GM21737 (cell line): ENCODE measurements around the gene CSNK1G1.

Source experiments
- ATAC-seq: cut with Tn5 transposase; IDR thresholded peaks from one replicate; pipeline ENCODE4 v1.9.1; 2021; ENCODE audit warnings: mild to moderate bottlenecking, moderate library complexity; ENCODE audit not compliant: unreplicated experiment

The CSNK1G1 gene

DNA sequence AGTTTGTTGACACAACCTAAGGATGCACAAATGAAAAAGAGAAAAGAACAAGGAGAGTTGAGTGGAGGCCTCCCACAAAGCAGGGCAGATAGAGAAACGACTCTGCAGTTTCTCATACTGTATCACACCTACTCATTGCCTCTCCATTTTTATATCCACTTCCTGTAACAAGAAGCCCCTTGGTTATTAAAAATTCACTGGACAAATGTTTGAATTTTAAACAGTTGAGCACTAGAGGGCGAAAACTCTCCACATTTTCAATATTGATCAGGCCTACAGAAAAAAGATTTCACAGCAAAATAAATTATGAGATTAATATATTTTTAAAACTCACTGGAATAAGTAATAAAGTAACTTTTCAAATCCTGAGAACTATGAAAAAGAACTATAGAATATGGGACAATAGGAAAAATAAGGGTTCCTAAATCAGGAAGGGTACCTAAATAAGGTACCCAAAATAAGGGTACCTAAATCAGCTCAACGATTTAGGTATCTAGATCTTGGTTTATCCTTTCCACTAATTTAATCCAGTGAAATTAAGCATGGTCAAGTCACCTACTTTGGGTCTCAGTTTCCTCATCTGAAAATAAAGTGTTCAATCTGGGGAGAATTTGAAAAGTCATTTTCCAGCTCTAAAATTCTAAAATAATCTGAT, 146.2 kb downstream of the CSNK1G1 start:
- ATAC-seq: no peak

DNA sequence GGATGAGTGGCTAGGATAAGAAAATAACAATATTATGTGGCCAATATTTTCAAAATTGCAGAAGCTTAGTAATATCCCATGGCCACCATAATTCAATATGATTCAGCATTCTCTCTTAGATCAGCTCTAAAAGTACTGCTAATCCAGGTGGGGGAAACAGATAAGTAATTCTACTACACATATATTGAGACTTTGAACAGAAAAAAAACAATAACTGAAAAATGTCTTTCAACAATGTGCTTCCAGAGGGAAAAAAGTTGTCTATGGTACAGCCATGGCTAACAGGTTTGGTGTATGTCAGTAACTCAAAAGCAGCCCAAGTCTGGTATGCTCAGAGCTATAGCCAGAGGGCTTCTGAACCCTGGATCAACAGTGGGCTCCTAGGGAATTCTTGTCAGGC, 150.8 kb downstream of the CSNK1G1 start:
- ATAC-seq: no peak

GRCh38 chr15:64197425-64197824, 158.5 kb downstream of the CSNK1G1 start:
- no peak for ATAC-seq

DNA sequence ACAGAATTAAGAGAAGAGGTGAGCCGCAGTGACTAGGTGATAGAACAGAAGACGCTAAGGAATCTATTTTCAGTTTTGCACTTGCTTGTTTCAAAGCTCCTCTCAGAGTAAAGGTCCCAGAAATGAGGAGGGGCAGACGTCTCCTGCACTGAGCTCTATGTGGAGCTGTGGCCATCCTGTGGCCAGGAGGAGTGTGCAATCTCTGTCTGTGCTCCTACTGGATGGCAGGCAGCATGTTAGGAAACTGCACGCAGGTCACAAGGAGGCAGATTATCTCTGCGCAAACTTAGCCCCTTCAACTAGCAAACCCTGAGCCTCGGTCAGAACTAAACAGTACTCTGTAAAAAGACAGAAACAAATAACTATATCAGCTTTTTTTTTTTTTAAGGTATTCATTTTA, 162.0 kb downstream of the CSNK1G1 start:
- no peak for ATAC-seq

DNA sequence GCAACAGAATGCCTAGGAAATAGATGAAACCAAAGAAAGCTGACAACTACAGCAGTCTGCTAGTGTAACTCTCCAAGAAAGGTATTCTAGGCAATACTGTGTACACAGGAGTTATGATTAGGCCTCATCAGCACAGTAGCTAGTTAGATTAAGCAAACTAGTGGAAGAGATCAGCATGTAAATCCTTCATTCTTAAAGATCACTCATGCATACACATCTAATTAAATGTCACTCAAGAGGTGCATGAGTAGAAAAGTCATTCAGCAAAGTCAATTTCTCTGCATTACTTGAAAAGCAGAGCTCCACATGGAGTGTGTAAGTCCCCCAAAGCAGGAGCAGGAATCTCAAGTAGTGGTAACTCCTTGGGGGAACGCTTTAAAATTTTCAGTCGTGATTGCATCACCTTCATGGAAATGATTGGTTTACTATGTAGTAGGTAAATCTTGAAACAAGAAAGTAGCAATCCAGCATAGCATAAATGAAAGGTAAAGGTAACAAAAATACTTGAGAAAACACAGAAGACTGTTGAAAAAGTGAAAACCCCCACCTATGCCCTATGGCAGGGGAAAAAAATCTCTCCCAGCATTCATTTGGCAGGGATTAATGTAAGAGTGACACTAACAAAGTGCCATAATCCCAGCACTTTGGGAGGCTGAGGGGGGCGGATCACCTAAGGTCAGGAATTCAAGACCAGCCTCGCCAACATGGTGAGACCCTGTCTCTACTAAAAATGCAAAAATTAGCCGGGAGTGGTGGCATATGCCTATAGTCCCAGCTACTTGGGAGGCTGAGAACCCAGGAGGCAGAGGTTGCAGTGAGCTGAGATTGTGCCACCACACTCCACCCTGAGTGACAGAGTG, 163.8 kb downstream of the CSNK1G1 start:
- ATAC-seq: no peak

DNA sequence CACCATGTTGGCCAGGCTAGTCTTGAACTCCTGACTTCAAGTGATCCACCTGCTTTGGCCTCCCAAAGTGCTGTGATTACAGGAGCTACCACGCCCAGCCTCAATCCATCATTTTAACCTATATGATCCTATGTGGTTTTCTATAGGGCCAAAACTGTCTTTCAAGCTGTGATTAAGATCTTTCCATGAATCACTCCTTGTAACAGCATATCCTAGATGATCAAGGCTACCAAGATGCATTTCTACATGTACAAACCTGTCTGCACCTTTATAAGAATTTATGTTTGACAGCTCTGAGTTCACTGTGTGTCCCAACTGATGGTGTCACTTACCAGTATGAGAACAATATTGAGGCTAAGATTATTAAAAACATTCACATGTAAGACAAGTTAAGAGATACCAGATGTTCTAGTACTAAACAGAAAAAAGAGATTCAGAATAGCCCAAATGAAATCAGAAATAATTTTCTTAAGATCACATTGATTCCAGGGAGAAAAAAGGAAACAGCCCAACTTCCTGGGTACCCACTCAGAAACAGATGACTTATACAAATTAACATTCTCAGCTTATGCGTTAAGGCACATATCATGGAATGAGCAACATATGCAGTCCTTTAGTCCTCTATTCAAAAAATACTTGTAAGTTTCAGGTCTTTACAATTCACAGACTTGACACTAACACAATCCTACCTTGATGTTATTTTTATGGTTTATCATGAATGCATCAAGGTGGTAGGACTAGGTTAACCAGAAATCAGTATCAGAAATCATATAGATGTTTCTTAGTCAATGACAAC, 168.4 kb downstream of the CSNK1G1 start:
- no peak for ATAC-seq

DNA sequence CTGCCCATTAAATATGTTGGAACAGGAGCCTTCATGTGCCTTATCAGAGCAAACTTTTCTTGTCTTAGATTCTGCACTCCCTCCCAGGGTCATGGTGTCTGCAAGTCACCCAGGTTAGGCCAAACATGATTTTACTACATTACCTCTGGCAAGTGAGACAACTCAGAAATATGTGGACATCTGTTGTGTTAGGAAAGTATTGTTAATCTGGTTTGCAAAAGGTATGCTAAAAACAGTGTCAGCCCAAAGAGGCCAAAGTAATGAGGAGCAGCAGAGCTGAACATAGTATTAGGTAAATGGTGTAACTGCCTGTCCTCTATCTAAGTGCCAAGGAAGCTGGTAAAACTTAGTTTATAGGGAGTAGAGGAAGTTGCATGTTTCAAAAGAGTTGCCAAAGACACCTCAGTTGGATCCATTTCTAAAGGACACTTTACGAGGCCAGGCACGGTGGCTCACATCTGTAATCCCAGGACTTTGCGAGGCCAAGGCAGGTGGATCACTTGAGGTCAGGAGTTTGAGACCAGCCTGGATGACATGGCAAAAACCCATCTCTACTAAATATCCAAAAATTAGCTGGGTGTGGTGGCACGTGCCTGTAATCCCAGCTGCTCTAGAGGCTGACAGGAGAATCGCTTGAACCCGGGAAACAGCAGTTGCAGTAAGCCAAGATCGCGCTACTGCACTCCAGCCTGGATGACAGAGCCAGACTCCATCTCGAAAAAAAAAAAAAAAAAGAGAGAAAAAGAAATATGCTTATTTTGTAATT, 170.6 kb downstream of the CSNK1G1 start:
- no peak for ATAC-seq

GRCh38 chr15:64182859-64183370, 173.1 kb downstream of the CSNK1G1 start:
- ATAC-seq: no peak

DNA sequence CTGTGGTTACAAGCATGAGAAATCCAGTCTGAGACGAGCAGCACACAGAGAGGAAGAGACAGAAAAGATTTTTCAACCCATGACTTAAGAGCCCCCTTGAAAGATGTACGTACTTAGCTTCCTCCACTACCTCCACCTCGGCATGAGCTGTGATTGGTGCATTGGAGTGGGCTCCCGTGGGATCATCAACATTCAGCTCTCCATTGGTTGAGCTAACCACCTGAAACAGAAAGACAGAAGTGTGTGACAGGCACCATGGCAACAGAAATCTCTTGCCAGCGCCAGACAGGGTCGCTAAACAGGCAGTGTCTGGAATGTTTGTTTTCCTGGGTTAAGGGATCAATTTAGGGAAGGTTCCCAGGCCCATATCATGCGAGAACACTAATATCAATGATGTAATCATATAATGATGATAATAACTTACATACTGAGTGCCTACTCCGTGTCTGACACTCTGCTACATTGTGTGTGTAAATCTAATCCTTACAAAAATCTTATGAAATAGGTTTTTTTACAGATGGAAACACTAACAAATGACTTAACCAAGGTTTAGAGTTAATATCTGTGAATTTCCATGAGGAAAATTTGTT, 175.6 kb downstream of the CSNK1G1 start:
- ATAC-seq: no peak

DNA sequence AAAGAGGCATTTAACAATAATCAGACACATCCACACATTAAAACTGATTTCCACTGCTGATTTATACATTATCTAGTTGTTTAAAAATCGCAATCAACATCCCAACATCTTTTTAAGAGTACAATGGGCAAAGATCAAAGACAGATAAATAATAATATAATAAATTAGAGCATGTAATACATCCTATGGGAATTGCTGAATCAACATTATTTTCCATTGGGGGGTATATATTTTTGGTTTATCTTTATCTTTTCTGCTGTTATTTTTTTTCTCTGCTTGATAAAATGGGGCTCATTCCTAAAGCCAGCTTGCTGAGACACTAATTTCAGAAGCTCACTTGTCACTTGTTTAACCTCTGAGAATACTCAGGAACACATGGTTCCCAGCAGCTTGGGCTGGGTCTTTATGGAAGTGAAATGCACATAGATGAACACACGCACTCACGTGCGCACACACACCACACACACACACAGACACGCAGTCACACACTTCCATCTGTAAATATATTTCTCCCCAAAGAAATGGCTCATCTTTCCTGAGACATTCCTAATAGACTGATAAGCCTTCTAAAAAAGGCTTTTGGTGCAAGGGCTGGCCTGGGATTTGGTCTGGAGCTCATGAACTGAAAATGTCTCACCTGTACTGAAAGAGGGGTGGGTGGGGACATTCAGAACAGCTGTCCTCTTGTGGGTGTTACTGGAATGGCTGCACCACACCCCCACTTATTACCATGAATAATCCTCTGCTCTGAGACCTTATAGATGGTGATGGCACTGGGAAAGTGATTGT, 189.7 kb downstream of the CSNK1G1 start:
- ATAC-seq: no peak

DNA sequence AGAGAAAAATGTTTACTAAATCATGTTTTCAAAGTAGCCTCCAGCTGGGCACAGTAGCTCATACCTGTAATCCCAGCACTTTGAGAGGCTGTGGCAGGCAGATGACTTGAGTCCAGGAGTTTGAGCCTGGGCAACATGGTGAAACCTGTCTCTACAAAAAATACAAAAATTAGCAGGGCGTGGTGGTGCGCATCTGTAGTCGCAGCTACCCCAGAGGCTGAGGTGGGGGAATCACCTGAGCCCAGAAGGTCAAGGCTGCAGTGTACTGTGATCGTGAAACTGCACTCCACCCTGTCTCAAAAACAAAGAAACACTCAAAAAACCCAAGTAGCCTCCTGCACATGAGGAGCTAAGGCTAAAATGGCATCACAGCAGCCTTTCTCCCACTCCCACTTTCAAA, 191.5 kb downstream of the CSNK1G1 start:
- no peak for ATAC-seq

- ATAC-seq: no peak
Observed at GRCh38 chr15:64163659-64164362, 192.2 kb downstream of the CSNK1G1 start.

DNA sequence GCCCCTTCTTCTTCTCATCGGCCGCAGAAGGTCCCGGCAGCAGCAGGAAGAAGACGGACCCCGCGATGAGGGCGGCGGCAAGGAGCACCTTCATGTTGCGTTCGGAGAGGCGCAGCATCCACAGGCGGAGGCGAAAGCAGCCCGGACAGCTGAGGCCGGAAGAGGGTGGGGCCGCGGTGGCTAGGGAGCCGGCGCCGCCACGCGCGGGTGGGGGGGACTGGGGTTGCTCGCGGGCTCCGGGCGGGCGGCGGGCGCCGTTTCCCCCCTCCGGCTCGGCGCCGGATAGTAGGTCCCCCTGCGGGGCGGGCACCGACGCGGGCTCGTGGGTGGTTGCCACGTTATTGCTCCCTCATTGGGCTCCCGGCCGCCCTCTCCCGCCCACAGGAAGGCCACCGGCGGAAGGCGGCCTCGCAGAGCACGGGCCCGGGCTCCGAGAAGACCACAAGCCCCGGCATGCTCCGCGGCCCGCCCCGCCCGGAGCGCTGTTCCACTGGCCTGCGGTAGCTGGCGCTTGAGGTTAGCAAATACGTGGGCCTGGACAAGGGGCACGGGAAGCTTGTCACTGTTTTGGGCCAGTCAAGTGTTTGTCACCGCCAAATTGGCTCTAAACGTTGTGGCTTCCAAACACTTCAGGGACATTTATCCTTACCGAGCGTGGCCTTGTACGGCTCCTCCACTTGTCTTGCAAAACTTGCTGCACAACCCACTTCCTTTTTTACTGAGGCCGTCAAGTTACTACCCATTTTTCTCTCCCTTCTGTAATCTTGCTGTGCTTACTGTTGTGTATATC, 192.9 kb downstream of the CSNK1G1 start, which contains the start of gene PPIB:
PPIB (minus strand) TSS at position 154 of the 790 bp plus-strand sequence; CDS start at position 118, 36 bp downstream.
- peak; percentile 88 for ATAC-seq

GRCh38 chr15:64162478-64162868, 193.5 kb downstream of the CSNK1G1 start:
- ATAC-seq: peak; percentile 9

GRCh38 chr15:64161688-64162477, 194.1 kb downstream of the CSNK1G1 start:
- ATAC-seq: no peak

DNA sequence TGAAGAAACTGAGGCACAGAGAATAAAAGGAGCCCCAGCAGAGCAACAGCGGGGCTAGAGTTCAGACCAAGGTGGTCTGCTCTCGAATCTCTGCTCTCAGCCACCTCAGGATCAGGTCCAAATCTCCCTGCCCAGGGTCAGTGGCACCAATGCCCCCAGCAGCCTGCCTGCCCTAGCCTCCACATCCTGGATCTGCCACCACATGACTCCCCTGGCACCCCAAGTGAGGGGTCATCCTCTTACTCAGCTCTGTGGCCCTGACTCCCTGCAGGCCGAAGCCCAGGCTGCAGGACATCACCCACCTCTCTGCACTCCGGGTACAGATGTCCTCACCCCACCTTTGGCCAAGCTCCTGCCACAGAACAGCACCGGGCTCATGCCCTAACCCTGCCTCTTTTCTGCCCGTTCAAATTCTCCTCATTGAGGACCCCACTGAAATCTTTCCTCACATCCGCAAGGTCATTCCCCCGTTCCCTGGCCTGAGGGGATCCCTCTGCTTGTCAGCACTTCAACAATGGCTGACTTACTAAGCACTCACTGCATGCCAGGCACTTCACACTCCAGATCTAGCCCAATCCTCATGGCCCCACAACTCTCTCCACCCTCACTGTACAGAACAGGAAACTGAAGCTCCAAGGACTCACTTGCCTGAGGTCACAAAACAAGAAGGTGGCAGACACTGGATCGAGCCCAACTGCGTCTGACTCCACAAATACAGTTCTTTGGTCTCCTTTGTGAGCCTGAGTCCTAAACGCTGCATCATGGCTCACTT, 197.4 kb downstream of the CSNK1G1 start:
- ATAC-seq: no peak
